Stimulated activated CD4-positive, alpha-beta T cell treated with anti-CD3 and anti-CD28 coated beads, Interleukin-2, amount 100 ng/mL, for 48 hours (primary cell): ENCODE results near the gene MPV17.
A peak's percentile ranks its signal among the peaks of the same experiment; 100 is the strongest.
"Not testable (repeated sequence)": the region's sequence is repeated elsewhere in the genome, so short reads cannot be mapped to it uniquely, and the experiment has no call there.

Experiments used
- DNase-seq, 2 donors: peaks; one replicate each; pipeline ENCODE4 v3.0.0-alpha.2; 2020

The MPV17 gene

GRCh38 chr2:27296481-27296880 is 26.4 kb downstream of the MPV17 start:
- DNase-seq, result no peak

GRCh38 chr2:27294928-27295327 is 28.0 kb downstream of the MPV17 start:
- DNase-seq, result no peak

- DNase-seq, result no peak
Measured at GRCh38 chr2:27291865-27292264, 31.0 kb downstream of the MPV17 start.

- no peak for DNase-seq
Measured at GRCh38 chr2:27290549-27290948, 32.3 kb downstream of the MPV17 start.

GRCh38 chr2:27288610-27289009 is 34.3 kb downstream of the MPV17 start:
- DNase-seq, result no peak

GRCh38 chr2:27285481-27285880 is 37.4 kb downstream of the MPV17 start:
- no peak for DNase-seq

GRCh38 chr2:27284996-27285395 is 37.9 kb downstream of the MPV17 start:
- DNase-seq, result no peak

- no peak for DNase-seq
Measured at GRCh38 chr2:27282892-27283291, 40.0 kb downstream of the MPV17 start.

DNA sequence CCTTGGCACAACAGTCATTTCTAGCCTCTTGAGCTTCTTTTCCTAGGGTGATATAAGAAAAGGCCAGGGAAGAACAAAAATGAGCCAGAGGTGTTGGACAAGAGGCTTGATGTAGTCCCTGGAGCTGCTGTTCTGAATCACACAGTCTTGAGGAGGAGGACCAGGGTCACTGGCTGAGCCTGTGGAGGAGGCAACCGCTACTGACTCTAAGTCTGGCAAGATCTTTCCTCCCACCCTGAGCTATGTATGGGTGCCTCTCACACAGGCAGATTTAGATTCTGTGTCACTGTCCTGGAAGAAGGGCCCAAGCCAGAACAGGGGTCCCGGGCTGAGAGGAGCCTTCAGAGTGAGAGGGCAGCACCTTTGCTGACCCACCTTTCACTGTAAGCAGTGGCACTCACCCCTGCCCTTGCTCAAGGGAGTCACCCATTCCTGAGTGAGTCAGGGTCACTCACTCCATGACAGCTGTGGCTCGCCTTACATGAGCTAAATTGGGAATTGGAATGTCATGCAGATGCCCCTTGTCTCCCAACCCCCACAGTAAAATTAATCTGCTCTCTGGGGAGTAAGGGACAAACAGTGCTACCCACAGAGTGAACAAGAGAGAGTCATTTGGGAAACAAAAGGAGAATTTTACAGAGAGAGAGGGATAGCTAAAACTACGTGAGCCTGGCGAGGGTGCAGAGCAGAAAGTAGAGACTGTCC is 40.9 kb downstream of the MPV17 start, which contains the start of gene TRIM54:
Gene TRIM54 (plus strand): TSS at position 575 of the 705 bp plus-strand sequence. CDS start 303 bp downstream, outside the sequence.
- DNase-seq, result no peak

DNA sequence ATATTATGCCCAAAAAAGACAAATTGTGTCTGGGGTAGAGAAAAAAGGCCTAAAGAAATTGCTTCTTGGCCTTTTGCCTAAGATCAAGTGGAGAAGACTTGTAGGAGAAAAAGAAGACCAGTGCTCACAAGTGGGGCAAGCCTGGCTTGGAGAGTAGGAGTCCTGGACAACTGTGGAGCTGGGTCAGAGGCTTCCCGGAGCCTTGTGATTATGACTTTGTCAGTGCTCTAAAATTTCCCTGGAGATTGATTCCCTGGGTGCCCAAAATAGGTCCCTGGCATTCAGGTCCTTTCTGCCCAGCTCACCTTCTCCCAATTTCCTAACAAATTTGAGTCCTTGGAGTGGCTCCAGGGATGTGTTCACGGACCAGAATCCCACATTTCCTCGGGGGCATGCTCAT is 41.5 kb downstream of the MPV17 start:
- DNase-seq, result no peak

GRCh38 chr2:27280826-27281225 is 42.1 kb downstream of the MPV17 start:
- DNase-seq, result no peak

GRCh38 chr2:27278010-27278409 is 44.9 kb downstream of the MPV17 start:
- no peak for DNase-seq

DNA sequence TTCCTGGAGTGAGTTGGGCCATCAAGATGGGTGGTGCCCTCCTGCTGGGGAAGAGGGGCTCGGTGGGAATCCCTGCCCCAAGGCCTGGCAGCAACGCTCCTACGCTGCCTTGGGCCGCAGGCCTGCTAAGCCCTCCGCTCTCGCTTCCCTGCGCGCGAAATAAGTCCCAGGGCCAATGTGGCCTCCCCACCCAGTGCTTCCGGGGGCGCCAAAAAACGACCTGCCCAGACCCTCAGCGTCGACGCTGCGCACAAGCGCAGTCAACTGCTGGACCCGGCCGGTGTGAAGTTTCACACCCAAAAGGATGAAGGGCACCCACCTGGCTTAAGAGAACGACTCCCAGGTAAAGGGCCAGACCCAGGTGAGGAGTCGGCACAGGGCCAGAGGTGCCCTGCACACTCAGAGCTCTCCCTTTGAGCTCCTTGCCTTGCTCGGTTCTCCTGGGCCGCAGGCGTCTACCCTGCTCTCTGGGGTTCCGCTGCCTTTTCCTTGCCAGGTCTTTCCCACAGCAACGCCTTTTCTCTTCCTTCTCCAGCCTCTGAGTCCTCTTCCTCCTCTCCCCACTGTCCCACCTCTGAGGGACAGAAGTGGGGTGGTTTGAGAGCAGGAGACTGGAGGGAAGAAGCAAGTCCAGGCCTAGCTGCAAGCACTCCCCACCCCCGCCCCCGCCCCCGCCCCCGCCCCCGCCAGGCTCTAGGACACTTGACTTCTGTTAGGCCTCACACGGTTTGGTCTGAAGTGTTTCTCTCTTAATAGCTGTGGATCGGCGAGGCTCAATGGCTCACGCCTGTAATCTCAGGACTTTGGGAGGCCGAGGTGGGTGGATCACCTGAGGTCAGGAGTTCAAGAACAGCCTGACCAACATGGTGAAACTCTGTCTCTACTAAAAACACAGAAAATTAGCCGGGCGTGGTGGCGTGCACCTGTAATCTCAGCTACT is 47.4 kb downstream of the MPV17 start, which contains the start of gene DNAJC5G:
Gene DNAJC5G (plus strand): TSS at position 223 of the 940 bp plus-strand sequence. CDS start 1,296 bp downstream, outside the sequence.
- no peak for DNase-seq

- not testable (repeated sequence) for DNase-seq
Measured at GRCh38 chr2:27272537-27273522, 50.1 kb downstream of the MPV17 start.

GRCh38 chr2:27271631-27272340 is 51.1 kb downstream of the MPV17 start:
- DNase-seq, result no peak

DNA sequence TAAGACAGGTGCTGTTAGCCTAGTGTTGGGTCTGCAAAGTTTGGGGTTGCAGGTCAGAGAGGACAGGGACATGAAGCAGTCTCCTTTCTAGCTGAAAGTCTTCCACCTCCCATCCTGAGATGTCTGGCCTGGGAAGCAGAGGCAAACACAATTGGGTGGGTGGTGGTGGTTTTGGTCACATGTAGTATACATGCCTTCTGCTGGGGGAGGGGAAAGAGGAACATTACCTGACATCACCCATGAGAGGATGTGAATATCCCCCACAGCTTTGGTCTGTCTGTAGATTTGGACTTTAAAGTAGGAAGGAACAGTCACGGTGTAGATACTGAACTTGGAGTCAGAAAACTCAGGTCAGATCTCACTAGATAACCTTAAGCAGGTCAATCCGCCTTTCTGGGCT is 52.2 kb downstream of the MPV17 start:
- no peak for DNase-seq

GRCh38 chr2:27270131-27270530 is 52.8 kb downstream of the MPV17 start:
- DNase-seq, result no peak

DNA sequence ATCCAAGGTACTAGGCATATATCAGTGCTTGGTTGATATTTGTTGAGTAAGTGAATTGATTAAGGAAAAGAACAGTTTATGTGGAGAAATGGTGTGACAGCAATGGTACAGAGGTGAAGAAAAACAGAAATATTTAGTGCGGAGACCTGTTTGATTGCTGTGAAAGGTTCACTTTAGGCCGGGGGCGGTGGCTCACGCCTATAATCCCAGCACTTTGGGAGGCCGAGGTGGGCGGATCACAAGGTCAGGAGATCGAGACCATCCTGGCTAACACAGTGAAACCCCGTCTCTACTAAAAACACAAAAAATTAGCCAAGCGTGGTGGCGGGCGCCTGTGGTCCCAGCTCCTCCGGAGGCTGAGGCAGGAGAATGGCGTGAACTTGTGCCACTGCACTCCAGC is 54.6 kb downstream of the MPV17 start:
- DNase-seq, result not testable (repeated sequence)

GRCh38 chr2:27265536-27265870 is 57.4 kb downstream of the MPV17 start:
- no peak for DNase-seq

GRCh38 chr2:27264753-27265535 is 58.0 kb downstream of the MPV17 start:
- peak; percentile 49 to 65 for DNase-seq

DNA sequence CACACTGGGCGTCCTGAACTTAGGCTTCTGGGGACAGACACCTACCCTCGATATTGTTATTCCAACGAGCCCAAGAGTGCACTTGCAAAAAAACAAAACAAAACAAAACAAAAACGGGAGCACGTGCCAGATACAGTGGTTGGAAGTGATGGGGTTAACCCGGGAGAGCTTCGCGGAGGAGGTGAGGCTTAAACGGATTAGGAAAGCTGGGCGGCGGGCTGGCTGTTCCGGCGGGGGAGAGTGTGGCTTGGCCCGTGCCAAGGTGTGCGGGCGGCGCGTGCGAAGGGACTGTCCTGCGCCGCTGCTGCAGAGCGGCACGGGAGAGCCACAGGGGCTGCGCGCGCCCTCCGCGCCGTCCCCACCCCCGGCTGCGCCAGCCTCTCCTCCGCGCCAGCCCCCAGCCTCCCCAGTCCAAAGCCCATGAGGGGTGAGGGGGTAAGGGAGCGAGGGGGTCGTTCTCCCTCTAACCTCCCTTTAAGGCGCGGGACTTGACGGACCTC is 58.6 kb downstream of the MPV17 start:
- no peak for DNase-seq
